Tibial nerve (tissue), 4 donors: ENCODE data around the gene DCXR. TPM values are rescaled to one million over a fixed set of nuclear protein-coding genes. Genes with fewer than 3 reads are reported as not detected.

Experiments
- DNase-seq, 2 donors: peaks; one replicate each; pipeline ENCODE4 v3.0.0-alpha.2; 2019; ENCODE audit warnings: low spot score in 2 of 2
- H3K27ac ChIP-seq, 4 donors: fragments of 200-600 bp; sonication (generic) in 3 of 4; one replicate each; pipeline ENCODE4 v1.5.1; 2017 to 2019; ENCODE audit warnings: mild to moderate bottlenecking in 1 of 4
- H3K27me3 ChIP-seq, 2 donors: fragments of 200-600 bp; sonication (generic) in 1 of 2; one replicate each; pipeline versions ENCODE4 v1.5.1 to v1.6.0; 2017 to 2019
- H3K36me3 ChIP-seq, 3 donors: fragments of 200-600 bp; sonication (generic); one replicate each; pipeline ENCODE4 v1.5.1; 2018 to 2019
- H3K4me1 ChIP-seq, 4 donors: fragments of 200-600 bp; sonication (generic) in 3 of 4; one replicate each; pipeline ENCODE4 v1.5.1; 2017 to 2019
- H3K4me3 ChIP-seq, 4 donors: fragments of 200-600 bp; sonication (generic) in 3 of 4; one replicate each; pipeline ENCODE4 v1.5.1; 2017 to 2019; ENCODE audit warnings: mild to moderate bottlenecking in 1 of 4, moderate library complexity in 1 of 4
- H3K9me3 ChIP-seq, 4 donors: fragments of 200-600 bp; sonication (generic) in 3 of 4; one replicate each; pipeline ENCODE4 v1.5.1; 2017 to 2019
- CTCF ChIP-seq, 5 experiments: fragments of 200-600 bp in 3 of 5; fragments of 450-650 bp in 2 of 5; sonication (generic) in 3 of 5; IDR thresholded peaks; one replicate each; pipeline ENCODE4 v1.5.1; 2016 to 2019; ENCODE audit warnings: antibody characterized with exemption in 5 of 5, mild to moderate bottlenecking in 3 of 5, moderate library complexity in 2 of 5
- EP300 ChIP-seq, 2 donors: sonication (generic); formaldehyde crosslinking; IDR thresholded peaks; one replicate each; pipeline ENCODE4 v1.6.1; 2017; ENCODE audit warnings: antibody characterized with exemption in 2 of 2, mild to moderate bottlenecking in 1 of 2
- POLR2A ChIP-seq, 2 donors: fragments of 450-650 bp; IDR thresholded peaks; one replicate each; pipeline ENCODE4 v1.6.1; 2017; ENCODE audit warnings: antibody characterized with exemption in 2 of 2, mild to moderate bottlenecking in 2 of 2, moderate library complexity in 2 of 2
- WGBS, 2 donors: methylation state at CpG; one replicate each; pipeline ENCODE4 v1.1.5; 2018; 5-methylcytosine and 5-hydroxymethylcytosine counted together
- total RNA-seq, 4 donors: library from RNA; depleted of rRNA; stranded (reverse); fragments of >200 nt; gene quantifications; one replicate each; pipeline ENCODE4 v1.1.0, GENCODE V29; 2016

DCXR gene
- total RNA-seq, 4 donors from 2014 or later = 236 to 347 (median 269) TPM

GRCh38 chr17:82009413-82009812, 28.1 kb downstream of the DCXR start:
- no peaks in the 10 kb centered on the region for H3K27me3 ChIP-seq
- no peaks in the 10 kb centered on the region for H3K9me3 ChIP-seq
- no peak for DNase-seq
- H3K36me3 ChIP-seq = peaks cover 0 to 36% (median 0%) of the 10 kb centered on the region in 3 donors
- H3K27ac ChIP-seq = no peak overlapping the region
- TF ChIP-seq POLR2A (IDR thresholded peaks at IDR 0.05) (no peak), EP300 (IDR thresholded peaks at IDR 0.05) (no peak), CTCF (IDR thresholded peaks at IDR 0.05) (no peak)
- peaks cover 0 to 43% (median 10%) of the 10 kb centered on the region in 4 donors for H3K4me1 ChIP-seq
- no peak overlapping the region for H3K4me3 ChIP-seq
- 85 to 92% methylated on average over 14 to 15 of the region's 15 CpGs for WGBS, 2 donors

GRCh38 chr17:82008941-82009405, 28.5 kb downstream of the DCXR start:
- no peak overlapping the region for H3K4me3 ChIP-seq
- H3K27ac ChIP-seq = no peak overlapping the region
- H3K27me3 ChIP-seq = no peaks in the 10 kb centered on the region
- TF ChIP-seq CTCF (IDR thresholded peaks at IDR 0.05) = no peak
- no peak for TF ChIP-seq EP300 (IDR thresholded peaks at IDR 0.05)
- TF ChIP-seq POLR2A (IDR thresholded peaks at IDR 0.05) = no peak
- H3K4me1 ChIP-seq = peaks cover 0 to 48% (median 14%) of the 10 kb centered on the region in 4 donors
- no peaks in the 10 kb centered on the region for H3K9me3 ChIP-seq
- WGBS, 2 donors = 50 to 76% methylated on average over 1 to 11 of the region's 28 CpGs
- H3K36me3 ChIP-seq = peaks cover 0 to 34% (median 0%) of the 10 kb centered on the region in 3 donors
- no peak for DNase-seq

GRCh38 chr17:82008258-82008940, 29.1 kb downstream of the DCXR start:
- Histone ChIP-seq H3K36me3 (peaks cover 0 to 28% (median 0%) of the 10 kb centered on the region in 3 donors), H3K4me1 (peaks cover 0 to 54% (median 18%) of the 10 kb centered on the region in 4 donors), H3K27ac (no peak overlapping the region), H3K9me3 (no peaks in the 10 kb centered on the region), H3K27me3 (no peaks in the 10 kb centered on the region), H3K4me3 (no peak overlapping the region)
- DNase-seq = no peak
- TF ChIP-seq POLR2A (IDR thresholded peaks at IDR 0.05) (no peak), EP300 (IDR thresholded peaks at IDR 0.05) (no peak), CTCF (IDR thresholded peaks at IDR 0.05) (no peak)
- 64 to 82% methylated on average over 11 to 19 of the region's 26 CpGs for WGBS, 2 donors

GRCh38 chr17:82007495-82008257, 29.8 kb downstream of the DCXR start:
- no peak overlapping the region for H3K4me3 ChIP-seq
- peaks cover 0 to 61% (median 21%) of the 10 kb centered on the region in 4 donors for H3K4me1 ChIP-seq
- DNase-seq = no peak
- no peak overlapping the region for H3K27ac ChIP-seq
- H3K27me3 ChIP-seq = no peaks in the 10 kb centered on the region
- 70 to 72% methylated on average over 13 to 24 of the region's 30 CpGs for WGBS, 2 donors
- no peaks in the 10 kb centered on the region for H3K9me3 ChIP-seq
- TF ChIP-seq CTCF (IDR thresholded peaks at IDR 0.05) (no peak), POLR2A (IDR thresholded peaks at IDR 0.05) (no peak), EP300 (IDR thresholded peaks at IDR 0.05) (no peak)
- peaks cover 0 to 23% (median 0%) of the 10 kb centered on the region in 3 donors for H3K36me3 ChIP-seq

- Histone ChIP-seq H3K36me3 (peaks cover 0 to 18% (median 0%) of the 10 kb centered on the region in 3 donors), H3K27ac (no peak overlapping the region), H3K4me1 (peaks cover 0 to 61% (median 21%) of the 10 kb centered on the region in 4 donors), H3K27me3 (no peaks in the 10 kb centered on the region), H3K4me3 (no peak overlapping the region), H3K9me3 (no peaks in the 10 kb centered on the region)
- WGBS, 2 donors = 88 to 92% methylated on average over 5 to 6 of the region's 6 CpGs
- TF ChIP-seq EP300 (IDR thresholded peaks at IDR 0.05) (no peak), CTCF (IDR thresholded peaks at IDR 0.05) (no peak), POLR2A (IDR thresholded peaks at IDR 0.05) (no peak)
- no peak for DNase-seq
Observed at GRCh38 chr17:82007228-82007494, 30.3 kb downstream of the DCXR start.
